CD4-positive, alpha-beta T cell (primary cell): ENCODE measurements around the gene PSMB3. TPM values are rescaled to one million over a fixed set of nuclear protein-coding genes. Genes with fewer than 3 reads are reported as not detected.

Source experiments
- ATAC-seq: fragments of 200-7000 bp; cut with Tn5 transposase; one replicate; pipeline ENCODE4 v1.10.0; 2022; ENCODE audit warnings: mild to moderate bottlenecking; ENCODE audit not compliant: poor library complexity
- CTCF ChIA-PET: fragments of 350-600 bp; sonication (Branson Sonifier 250); formaldehyde crosslinking; loops from one replicate; lab custom pipeline; 2021; ENCODE audit warnings: antibody characterized with exemption, inconsistent platforms; lab: Charles Lee
- POLR2A ChIA-PET: fragments of 350-600 bp; sonication (Branson Sonifier 250); formaldehyde crosslinking; loops from one replicate; lab custom pipeline; 2021; ENCODE audit warnings: antibody characterized with exemption, inconsistent platforms; lab: Charles Lee
- DNase-seq, 14 experiments: peaks; one replicate each; pipeline ENCODE4 v3.0.0-alpha.2; 2013 to 2020; ENCODE audit warnings: mixed read lengths in 2 of 14
- H3K27ac ChIP-seq, 2 donors: one replicate each; pipeline versions ENCODE4 v1.5.1 to v1.7.0; 2013; ENCODE audit warnings: low read length in 2 of 2, low read depth in 1 of 2, mild to moderate bottlenecking in 1 of 2
- H3K27me3 ChIP-seq, 2 experiments: 1 replicate in 1 of 2; 2 replicates in 1 of 2; pipeline versions ENCODE4 v1.6.1 to v1.7.0; 2013; ENCODE audit warnings: low read length in 2 of 2, control low read depth in 1 of 2, mild to moderate bottlenecking in 1 of 2, moderate library complexity in 1 of 2; ENCODE audit not compliant: insufficient read depth in 2 of 2, control insufficient read depth in 1 of 2
- H3K36me3 ChIP-seq: one replicate; pipeline ENCODE4 v1.6.1; 2013; ENCODE audit warnings: low read length, control low read depth; ENCODE audit not compliant: insufficient read depth
- H3K4me1 ChIP-seq: one replicate; pipeline ENCODE4 v1.6.1; 2013; ENCODE audit warnings: low read length, control low read depth; ENCODE audit not compliant: insufficient read depth
- H3K4me3 ChIP-seq: one replicate; pipeline ENCODE4 v1.5.1; 2013; ENCODE audit warnings: mild to moderate bottlenecking, low read length, moderate library complexity
- H3K9me3 ChIP-seq, 2 experiments: 1 replicate in 1 of 2; 2 replicates in 1 of 2; pipeline versions ENCODE4 v1.6.1 to v1.7.0; 2013; ENCODE audit warnings: low read length in 2 of 2, mild to moderate bottlenecking in 2 of 2, control low read depth in 1 of 2, moderate library complexity in 1 of 2; ENCODE audit not compliant: control insufficient read depth in 1 of 2, insufficient read depth in 1 of 2
- H3K27ac Mint-ChIP-seq: one replicate; pipeline ENCODE4 v1.8.0; 2020; ENCODE audit warnings: mixed read lengths
- H3K27me3 Mint-ChIP-seq: one replicate; pipeline ENCODE4 v1.8.0; 2021; ENCODE audit warnings: mixed read lengths
- H3K36me3 Mint-ChIP-seq: one replicate; pipeline ENCODE4 v1.8.0; 2021; ENCODE audit warnings: low read depth, mixed read lengths
- H3K4me1 Mint-ChIP-seq: one replicate; pipeline ENCODE4 v1.8.0; 2021; ENCODE audit warnings: low read depth, mixed read lengths
- H3K4me3 Mint-ChIP-seq: one replicate; pipeline ENCODE4 v1.8.0; 2020; ENCODE audit warnings: mild to moderate bottlenecking, mixed read lengths
- H3K9me3 Mint-ChIP-seq: one replicate; pipeline ENCODE4 v1.8.0; 2020; ENCODE audit warnings: mixed read lengths
- intact Hi-C, 2 experiments: fragments of 100-400 bp; cut with DNase I in 1 of 2; cut with micrococcal nuclease in 1 of 2; formaldehyde crosslinking; loops; one replicate each; pipeline versions ENCODE4 v1.15.1 to v1.9.0; 2023 to 2025; cut with DNase I, micrococcal nuclease
- total RNA-seq, 174 experiments: library from RNA in 2 of 174; stranded (reverse) in 2 of 174; gene quantifications; one replicate each; pipeline ENCODE4 v1.2.3 and lab custom pipeline; 2021 to 2026
- TF ChIP-seq, protein P1 (sequence below): fragments of 200-600 bp; IDR thresholded peaks from one replicate; pipeline ENCODE4 v1.8.0; 2022; ENCODE audit warnings: antibody characterized with exemption, mild to moderate bottlenecking

Gene PSMB3
- total RNA-seq, 2 experiments from 2014 or later: 46.6 to 55.0 TPM

DNA sequence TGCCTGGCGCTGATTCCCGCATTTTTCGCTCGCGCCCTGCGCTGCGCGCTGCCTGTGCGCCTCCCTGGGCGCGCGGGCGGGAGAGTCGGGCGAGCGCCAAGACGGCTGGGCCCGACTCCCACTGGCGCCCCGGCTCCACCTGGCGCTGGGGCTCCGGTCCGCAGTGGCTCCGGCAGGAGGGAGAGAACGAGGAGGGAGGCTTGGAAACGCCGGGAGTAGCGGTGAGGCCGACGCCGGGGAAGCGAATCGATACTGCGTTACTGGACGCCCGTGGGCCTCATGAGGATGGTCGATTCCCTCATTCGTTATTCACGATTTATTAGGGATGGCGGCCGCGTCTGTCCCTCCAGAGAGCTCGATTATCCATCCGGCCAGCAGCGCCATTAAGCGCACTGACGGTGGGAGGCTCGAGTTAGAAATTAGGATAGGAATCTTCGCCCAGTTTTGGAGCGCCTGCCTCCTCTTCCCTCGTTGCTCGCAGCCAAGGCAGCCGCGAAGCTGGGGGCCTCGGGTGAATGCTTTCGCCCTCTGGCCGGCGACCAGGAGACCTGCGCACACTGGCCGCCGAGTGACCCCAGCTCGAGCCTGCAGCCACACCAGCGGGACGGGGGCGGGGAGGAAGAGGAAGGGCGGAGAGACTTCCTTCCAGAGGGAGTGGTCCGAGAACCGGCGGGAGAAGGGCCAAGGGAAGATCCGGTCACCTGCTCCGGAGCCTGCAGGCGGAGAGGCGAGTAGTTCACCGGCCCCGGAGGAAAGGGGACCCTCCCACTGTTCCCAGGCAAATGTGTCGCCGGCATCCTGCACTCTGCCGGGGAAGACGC lies 3.1 kb upstream of the PSMB3 start:
- Histone ChIP-seq H3K4me3 (peak overlapping the region; percentile 47), H3K9me3 (peaks cover 0 to 15% of the 10 kb centered on the region in 2 experiments), H3K4me1 (peaks cover 73% of the 10 kb centered on the region), H3K27me3 (peaks cover 51 to 55% of the 10 kb centered on the region in 2 experiments), H3K36me3 (peaks cover 3% of the 10 kb centered on the region), H3K27ac (no peak overlapping the region)
- TF ChIP-seq, protein P1, sequence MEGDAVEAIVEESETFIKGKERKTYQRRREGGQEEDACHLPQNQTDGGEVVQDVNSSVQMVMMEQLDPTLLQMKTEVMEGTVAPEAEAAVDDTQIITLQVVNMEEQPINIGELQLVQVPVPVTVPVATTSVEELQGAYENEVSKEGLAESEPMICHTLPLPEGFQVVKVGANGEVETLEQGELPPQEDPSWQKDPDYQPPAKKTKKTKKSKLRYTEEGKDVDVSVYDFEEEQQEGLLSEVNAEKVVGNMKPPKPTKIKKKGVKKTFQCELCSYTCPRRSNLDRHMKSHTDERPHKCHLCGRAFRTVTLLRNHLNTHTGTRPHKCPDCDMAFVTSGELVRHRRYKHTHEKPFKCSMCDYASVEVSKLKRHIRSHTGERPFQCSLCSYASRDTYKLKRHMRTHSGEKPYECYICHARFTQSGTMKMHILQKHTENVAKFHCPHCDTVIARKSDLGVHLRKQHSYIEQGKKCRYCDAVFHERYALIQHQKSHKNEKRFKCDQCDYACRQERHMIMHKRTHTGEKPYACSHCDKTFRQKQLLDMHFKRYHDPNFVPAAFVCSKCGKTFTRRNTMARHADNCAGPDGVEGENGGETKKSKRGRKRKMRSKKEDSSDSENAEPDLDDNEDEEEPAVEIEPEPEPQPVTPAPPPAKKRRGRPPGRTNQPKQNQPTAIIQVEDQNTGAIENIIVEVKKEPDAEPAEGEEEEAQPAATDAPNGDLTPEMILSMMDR: no peak
- Mint-ChIP-seq H3K27me3 (peaks cover 49% of the 10 kb centered on the region), H3K27ac (no peak overlapping the region), H3K4me3 (peak overlapping the region; percentile 28), H3K9me3 (no peaks in the 10 kb centered on the region), H3K4me1 (peaks cover 48% of the 10 kb centered on the region), H3K36me3 (peaks cover 20% of the 10 kb centered on the region)
- DNase-seq: peak in 2 of 14 experiments; percentile 45 to 48
- ChIA-PET POLR2A (interaction anchor here (0.6 to 0.9 kb wide), 3 partner anchors 14 to 47 kb away, joined by 3 read pairs; no protein-coding TSS in a partner anchor), CTCF (no interaction called here)
- intact Hi-C loops: loop anchor here (5.0 to 10.0 kb wide), 3 partner anchors 72 to 405 kb away; partner anchors contain the start of gene PLXDC1 (in 1 of the 2)
- ATAC-seq: no peak

DNA sequence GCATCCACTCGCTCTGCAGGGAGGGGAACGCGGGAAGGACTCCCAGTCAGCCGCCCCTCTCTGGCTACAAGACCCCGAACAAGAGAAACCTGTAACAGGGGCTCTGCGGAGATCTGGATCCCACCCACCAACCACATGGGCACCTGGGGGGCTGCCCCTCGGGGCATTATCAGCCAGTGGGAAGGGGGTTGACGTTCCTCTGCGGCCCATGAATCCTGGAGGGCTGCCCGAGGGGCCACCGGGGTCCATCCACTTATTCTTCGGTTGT lies 2.6 kb upstream of the PSMB3 start:
- Mint-ChIP-seq H3K4me3 (peak overlapping the region; percentile 99), H3K4me1 (peaks cover 51% of the 10 kb centered on the region), H3K36me3 (peaks cover 23% of the 10 kb centered on the region), H3K27me3 (peaks cover 44% of the 10 kb centered on the region), H3K27ac (no peak overlapping the region), H3K9me3 (no peaks in the 10 kb centered on the region)
- TF ChIP-seq, protein P1: no peak
- H3K36me3 ChIP-seq: peaks cover 8% of the 10 kb centered on the region
- ChIA-PET CTCF (interaction anchor here (1.2 kb wide), 1 partner anchor 15 kb away, joined by 3 read pairs; no protein-coding TSS in a partner anchor), POLR2A (interaction anchor here (0.9 to 2.8 kb wide), 3 partner anchors 19 to 48 kb away, joined by 3 to 16 read pairs (median 6); partner anchors contain the start of gene CISD3)
- H3K27me3 ChIP-seq: peaks cover 51% of the 10 kb centered on the region in 2 experiments
- intact Hi-C loops: loop anchor here (5.0 to 10.0 kb wide), 3 partner anchors 73 to 405 kb away; partner anchors contain the start of gene PLXDC1 (in 1 of the 2)
- H3K27ac ChIP-seq: no peak overlapping the region
- H3K4me1 ChIP-seq: peaks cover 78% of the 10 kb centered on the region
- peaks cover 0 to 15% of the 10 kb centered on the region in 2 experiments for H3K9me3 ChIP-seq
- no peak for DNase-seq
- ATAC-seq: no peak
- H3K4me3 ChIP-seq: peak overlapping the region; percentile 47

DNA sequence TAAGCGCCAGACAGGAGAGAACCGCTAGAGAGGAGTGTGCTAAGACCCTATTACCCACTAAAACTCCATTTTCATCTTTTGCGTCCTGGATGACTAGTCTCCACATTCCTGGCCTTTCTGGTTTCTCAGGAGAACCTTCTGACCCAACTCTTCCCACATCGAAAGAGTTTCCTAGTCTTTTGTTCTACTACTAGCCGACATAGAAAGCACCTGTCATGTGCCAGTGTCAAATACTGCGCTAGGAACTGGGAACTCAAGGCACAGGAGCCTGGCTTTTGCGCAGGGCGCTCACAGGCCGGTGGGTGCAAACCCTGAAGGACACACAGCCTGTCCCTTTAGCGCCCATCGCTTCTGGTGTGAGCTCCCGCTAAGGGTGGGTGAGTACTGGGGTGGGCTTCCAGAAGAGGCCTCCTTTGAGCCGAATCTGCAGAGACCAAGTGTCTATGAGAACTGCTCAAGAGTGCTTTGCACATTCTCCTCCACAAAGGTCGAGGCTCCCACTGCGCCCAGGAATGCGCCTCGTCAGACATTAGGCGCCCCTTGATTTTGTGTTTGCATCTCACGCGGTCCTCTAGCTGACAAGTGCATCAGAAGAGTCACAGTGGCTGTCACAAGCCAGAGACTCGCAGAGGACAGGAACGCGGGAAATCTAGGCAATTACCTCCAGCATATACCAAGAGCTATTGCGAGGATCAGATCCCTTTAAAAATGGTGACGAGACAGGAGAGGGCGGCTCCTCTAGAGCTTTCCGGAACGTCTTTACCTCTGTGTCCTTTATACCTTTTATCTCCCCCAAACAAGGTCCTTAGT lies 2.0 kb upstream of the PSMB3 start:
- intact Hi-C loops: loop anchor here (1.0 to 10.0 kb wide), 4 partner anchors 20 to 404 kb away; partner anchors contain the start of genes CISD3 (in 1 of the 2) and PLXDC1 (in 1 of the 2)
- peak overlapping the region; percentile 83 for H3K27ac Mint-ChIP-seq
- H3K27me3 Mint-ChIP-seq: peaks cover 43% of the 10 kb centered on the region
- DNase-seq: peak in 2 of 14 experiments; percentile 39 to 42
- peak overlapping the region; percentile 99 for H3K4me3 Mint-ChIP-seq
- H3K9me3 ChIP-seq: peaks cover 0 to 15% of the 10 kb centered on the region in 2 experiments
- H3K9me3 Mint-ChIP-seq: no peaks in the 10 kb centered on the region
- H3K27ac ChIP-seq: no peak overlapping the region
- peaks cover 78% of the 10 kb centered on the region for H3K4me1 ChIP-seq
- H3K36me3 Mint-ChIP-seq: peaks cover 23% of the 10 kb centered on the region
- ChIA-PET CTCF (interaction anchor here (1.2 kb wide), 1 partner anchor 15 kb away, joined by 3 read pairs; no protein-coding TSS in a partner anchor), POLR2A (interaction anchor here (1.0 to 2.8 kb wide), 3 partner anchors 15 to 46 kb away, joined by 5 to 16 read pairs (median 6); partner anchors contain the start of gene CISD3)
- peaks cover 10% of the 10 kb centered on the region for H3K36me3 ChIP-seq
- H3K27me3 ChIP-seq: peaks cover 48 to 49% of the 10 kb centered on the region in 2 experiments
- H3K4me1 Mint-ChIP-seq: peaks cover 51% of the 10 kb centered on the region
- peak overlapping the region; percentile 90 for H3K4me3 ChIP-seq
- TF ChIP-seq, protein P1: no peak
- no peak for ATAC-seq
